Eye (tissue), 1 donor: Measurements from ENCODE around the gene COL4A1.

Experiments used
- DNase-seq: peaks from one replicate; pipeline ENCODE4 v3.0.0-alpha.2; 2015

COL4A1 gene

GRCh38 chr13:110186231-110186855 lies 120.6 kb downstream of the COL4A1 start:
- DNase-seq = no peak

GRCh38 chr13:110185696-110186095 lies 121.3 kb downstream of the COL4A1 start:
- DNase-seq = no peak

GRCh38 chr13:110183910-110184309 lies 123.0 kb downstream of the COL4A1 start:
- no peak for DNase-seq

- no peak for DNase-seq
Observed at GRCh38 chr13:110182461-110182860, 124.5 kb downstream of the COL4A1 start.

GRCh38 chr13:110182003-110182402 lies 125.0 kb downstream of the COL4A1 start:
- DNase-seq = no peak

DNA sequence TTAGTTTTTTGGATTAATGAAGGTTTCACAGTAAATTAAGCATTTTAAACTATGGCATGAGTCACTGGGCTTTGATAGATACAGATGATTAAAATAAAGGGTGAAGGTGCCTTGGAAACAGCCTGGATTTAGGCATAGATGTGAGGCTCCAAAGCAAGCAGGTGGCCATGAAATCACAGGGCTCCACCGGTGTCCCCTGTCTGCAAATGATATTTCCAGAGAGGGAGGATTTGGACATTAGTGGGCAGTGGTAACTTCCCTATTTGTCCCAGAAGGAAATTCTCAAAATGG lies 127.2 kb downstream of the COL4A1 start:
- no peak for DNase-seq

DNA sequence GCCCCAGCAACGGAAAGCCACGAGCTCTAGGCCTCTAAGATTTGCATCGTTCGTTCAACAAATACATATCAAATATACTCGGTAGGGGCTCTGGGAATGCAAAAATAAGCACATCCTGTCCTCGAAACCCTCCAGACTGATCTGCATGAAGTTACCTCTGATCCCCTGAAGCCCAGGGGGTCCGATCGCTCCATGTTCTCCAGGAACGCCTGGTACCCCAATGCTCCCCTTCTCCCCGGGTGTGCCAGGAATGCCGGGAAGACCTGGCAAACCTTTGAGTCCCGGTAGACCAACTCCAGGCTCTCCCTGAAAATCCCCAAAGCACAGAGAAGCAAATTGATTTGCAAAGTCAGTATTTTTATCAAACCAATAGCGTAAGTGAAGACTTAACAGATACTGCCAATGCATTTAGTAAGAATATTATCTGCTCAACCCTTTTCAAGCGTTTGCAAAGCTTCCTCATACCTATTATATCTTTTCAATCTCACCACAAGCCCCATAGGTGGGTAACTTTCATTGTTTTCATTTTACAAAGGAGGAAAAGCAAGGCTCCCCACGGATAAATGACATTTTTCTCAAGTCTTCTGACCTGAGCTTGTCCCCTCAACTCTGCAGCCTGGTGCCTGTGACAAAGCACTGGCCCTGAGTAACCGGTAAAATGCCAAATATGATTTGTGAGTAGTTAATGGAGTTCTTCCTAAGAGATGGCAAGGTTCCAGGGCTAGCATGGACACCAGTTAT lies 127.7 kb downstream of the COL4A1 start:
- no peak for DNase-seq

DNA sequence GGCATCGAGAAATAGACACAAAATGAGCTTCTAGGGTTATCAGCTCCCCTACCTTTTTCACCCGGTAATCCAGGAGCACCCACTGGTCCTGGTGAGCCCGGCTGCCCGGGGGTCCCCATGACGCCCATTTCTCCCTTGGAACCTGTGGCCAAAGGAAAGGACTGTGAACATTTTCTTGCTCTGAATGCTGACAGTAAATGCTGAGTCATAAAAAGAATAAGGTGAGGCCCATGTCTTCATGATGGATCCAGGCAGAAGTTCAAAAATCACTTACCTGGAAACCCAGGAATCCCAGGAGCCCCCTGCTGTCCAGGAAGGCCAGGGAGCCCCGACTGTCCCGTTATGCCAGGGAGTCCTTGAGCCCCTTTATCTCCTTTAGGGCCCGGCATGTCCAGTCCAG lies 129.2 kb downstream of the COL4A1 start:
- no peak for DNase-seq

GRCh38 chr13:110176431-110176830 lies 130.5 kb downstream of the COL4A1 start:
- no peak for DNase-seq

- no peak for DNase-seq
Observed at GRCh38 chr13:110173247-110173818, 133.6 kb downstream of the COL4A1 start.

DNA sequence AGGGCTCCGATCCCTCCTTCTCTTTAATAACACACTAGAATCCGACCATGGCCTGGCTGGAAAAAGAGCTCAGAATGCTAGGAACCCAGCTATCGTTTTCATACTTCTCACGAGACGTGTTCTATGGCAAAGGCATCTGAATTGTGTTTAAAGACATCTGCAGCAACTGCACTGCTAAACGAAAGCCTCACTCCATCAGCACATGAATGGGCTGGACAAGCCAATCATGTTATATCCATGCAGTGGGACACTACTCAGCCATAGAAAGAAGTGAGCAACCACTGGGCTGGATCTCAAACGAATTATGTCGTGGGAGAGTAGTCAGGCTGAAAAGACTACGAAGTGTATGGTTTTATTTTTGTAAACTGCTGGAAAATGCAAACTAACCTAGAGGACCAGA lies 136.1 kb downstream of the COL4A1 start:
- DNase-seq = no peak

GRCh38 chr13:110170020-110170790 lies 136.8 kb downstream of the COL4A1 start:
- DNase-seq = no peak

- DNase-seq = peak; percentile 22
Observed at GRCh38 chr13:110168999-110169933, 137.7 kb downstream of the COL4A1 start.

DNA sequence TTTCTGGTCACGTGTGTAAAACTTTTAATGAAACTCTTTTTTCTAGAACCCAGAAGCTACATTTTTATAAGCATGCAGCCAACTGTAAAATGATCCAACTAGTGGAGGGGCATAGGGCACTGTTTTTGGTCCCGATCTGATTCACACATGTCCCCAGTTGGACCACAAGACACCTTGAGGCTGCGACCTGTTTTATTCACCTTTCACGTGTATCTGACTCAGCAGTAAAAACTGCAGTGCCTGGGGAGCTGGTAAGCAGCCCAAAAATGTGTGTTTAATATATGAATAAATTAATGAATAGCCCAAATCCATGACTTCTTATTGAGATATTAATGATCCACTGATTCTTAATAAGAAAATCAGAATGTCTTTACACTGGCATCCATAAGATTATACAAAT lies 140.4 kb downstream of the COL4A1 start:
- no peak for DNase-seq

- no peak for DNase-seq
Observed at GRCh38 chr13:110164706-110165105, 142.3 kb downstream of the COL4A1 start.

DNA sequence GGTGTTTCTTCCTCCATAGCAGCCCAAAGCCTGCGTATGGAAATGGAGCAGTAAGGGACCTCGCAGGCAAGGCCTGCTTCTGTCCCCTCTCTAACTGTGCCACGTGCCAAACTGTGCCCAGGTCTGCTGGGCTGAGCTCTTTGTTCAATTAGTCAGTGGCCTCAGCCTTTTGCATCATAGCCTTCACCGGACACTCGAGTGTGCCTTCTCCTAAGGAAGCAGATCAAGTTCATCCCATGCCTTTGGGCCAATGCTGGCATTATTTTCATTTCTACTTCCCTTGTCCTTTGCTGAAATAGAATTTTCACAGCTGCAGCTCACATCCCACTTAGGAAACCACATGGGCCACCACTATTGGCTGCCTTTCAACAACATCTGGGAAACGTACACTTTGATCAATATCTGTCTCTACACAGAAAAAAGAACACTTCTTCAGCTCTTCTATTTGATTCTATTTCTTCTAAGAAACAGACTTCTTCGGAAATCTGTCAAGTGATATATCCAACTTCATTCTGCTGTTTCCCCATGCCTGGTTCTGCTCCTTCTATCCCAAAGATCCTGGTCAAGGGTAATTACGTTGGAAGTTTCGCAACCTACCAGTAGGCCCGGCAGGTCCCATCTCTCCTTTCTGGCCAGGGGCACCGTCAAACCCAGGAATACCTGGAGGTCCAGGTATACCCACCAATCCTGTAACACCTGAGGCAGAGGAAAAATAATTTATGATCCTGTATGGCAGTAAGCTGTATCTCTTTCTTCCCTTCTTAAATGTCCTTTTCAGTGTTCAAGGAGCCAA lies 143.9 kb downstream of the COL4A1 start:
- DNase-seq = no peak

DNA sequence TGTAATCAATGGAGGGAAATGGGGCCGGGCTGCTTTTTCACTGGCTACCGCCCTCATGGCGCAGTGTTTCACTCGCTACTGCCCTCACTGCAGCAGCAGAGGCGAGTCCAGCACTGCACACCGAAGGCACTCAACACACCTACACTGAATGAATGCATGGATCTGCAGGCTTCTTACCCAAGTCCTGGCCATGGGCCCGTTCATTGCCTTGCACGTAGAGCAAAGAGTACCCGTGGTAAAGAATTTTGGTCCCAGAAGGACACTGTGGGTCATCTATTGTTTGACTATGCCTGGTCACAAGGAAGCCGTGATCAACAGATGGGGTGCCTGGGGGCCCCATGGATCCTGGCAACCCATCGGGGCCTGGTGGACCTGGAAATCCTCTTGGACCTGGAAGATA lies 144.9 kb downstream of the COL4A1 start:
- DNase-seq = no peak

DNA sequence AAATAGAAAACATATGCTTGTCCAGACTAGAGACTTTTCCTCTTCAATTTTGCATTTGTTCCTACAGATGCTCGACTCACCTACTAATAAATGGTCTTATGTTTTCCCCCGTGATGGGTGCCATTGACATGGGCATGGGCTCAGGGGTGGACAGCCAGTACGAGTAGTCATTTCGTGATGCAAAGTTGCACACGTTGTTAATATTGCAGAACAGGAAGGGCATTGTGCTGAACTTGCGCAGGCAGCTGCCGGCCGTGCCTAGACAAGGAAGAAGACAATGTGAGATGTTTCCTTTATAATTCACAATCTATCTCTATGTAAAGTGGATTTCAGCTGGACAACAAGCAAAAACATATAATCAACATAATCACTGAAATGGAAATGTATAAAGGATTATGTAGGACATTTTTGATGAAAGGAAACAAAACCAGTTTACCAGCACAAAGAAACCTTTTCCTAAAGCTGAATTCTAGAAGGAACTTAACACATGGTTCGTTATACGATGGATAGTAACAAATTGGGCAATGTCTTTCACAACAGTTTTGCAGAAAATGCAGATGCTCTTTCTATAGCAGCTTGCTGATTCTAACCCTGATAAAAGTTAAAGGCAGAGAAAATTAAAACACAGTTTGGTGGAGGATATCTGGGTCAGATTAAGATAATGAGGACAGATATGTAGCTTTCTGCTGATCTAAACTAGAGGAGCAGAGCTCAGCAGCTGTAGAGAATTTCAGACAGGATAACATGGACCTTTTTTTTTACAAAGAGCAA lies 145.7 kb downstream of the COL4A1 start:
- no peak for DNase-seq

DNA sequence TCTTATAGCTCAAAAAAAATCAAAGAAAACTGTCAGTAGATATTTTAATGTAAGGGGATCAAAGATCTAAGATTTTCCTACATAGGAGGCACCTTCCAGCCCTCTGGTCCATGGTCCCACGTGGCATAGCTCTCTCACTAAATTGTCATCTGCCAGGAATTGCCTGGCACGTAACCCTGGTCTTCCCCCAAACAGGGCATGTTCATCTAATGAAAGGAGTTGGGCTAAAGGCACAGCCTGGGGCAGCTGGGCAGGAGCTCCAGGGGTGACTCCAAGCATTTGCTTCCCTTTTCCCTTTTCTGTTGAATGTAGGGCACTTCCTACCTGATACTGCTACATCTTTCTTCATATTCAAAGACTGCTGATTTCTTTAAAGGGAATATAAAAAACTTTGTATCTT lies 148.7 kb downstream of the COL4A1 start:
- DNase-seq = no peak

GRCh38 chr13:110157718-110158117 lies 149.2 kb downstream of the COL4A1 start:
- DNase-seq = no peak
